GM18498 (cell line): ENCODE measurements around the gene MYDGF.

Experiments used
- ATAC-seq: cut with Tn5 transposase; IDR thresholded peaks from one replicate; pipeline ENCODE4 v1.9.1; 2021; ENCODE audit warnings: mild to moderate bottlenecking, moderate library complexity; ENCODE audit not compliant: unreplicated experiment

The MYDGF gene

GRCh38 chr19:4613254-4613751 is 56.8 kb downstream of the MYDGF start:
- no peak for ATAC-seq

GRCh38 chr19:4609878-4610511 is 60.1 kb downstream of the MYDGF start:
- ATAC-seq, result no peak
